COLO668 (cell line): ENCODE measurements around the gene TALDO1.

Experiments used
- DNase-seq: peaks from one replicate; lab custom pipeline; 2025; ENCODE audit not compliant: unreplicated experiment; lab: John Stamatoyannopoulos, UW

The TALDO1 gene

DNA sequence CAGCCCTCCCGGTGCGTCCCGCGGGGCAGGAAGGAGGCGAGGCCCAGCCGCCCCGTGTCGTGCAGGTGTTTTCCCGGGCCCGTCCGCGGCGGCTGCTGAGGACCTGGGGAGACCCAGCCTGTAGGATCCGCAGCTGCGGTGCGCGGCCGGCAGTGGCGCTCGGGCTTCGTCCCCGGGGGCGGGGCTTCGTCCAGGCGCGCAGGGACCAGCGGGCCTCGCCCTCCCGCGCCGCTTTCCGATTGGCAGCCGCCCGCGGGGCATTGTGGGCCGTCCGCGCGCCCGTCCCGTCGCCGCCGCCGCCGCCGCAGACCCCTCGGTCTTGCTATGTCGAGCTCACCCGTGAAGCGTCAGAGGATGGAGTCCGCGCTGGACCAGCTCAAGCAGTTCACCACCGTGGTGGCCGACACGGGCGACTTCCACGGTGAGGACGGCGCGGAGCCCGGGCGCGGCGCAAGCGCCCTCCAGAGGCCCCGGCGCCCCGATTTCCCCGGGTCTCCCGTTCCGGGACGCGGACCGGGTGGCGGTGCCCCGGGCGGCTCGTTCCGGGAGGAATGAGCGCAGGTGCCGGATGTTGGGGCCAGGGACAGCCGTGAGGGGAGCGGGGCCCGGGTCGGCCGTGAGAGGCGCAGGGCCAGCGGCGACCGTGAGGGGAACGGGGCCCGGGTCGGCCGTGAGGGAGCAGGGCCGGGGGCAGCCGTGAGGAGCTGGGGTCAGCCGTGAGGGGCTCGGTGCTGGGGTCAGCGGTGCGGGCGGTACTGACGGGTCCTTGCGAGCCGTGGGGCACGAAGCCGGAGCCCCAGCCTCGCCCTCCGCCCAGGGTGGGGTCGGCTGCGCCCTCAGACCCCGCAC, at the start of gene TALDO1:
TSS of gene TALDO1 (plus strand) at position 307 of the 849 bp plus-strand sequence. CDS start at position 325, 18 bp downstream.
- peak; percentile 82 for DNase-seq

DNA sequence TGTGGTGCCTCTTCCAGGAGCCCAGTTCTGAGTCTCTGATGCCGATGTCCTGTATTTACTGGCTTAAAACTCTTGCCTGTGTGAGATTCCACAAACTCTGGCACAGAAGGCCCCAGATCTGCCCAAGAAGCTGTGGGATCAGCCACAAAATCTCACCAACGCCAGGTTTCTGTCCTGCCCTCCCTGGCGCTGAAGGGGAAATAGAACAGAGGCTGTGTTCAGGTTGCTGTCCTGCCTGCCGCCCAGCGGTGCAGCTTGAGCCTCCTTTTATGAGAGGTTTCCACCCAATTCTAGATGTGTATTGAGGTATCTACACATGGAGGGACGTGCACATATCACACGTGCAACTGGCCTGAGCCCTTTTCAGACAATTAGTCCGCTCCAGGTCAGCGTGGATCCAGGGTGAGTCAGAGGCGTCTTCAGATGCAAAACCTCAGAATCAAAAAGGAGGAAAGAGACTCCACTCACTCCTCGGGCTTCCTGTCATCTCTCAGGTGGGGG, 49.4 kb upstream of the TALDO1 start:
- DNase-seq = no peak

- DNase-seq = no peak
Observed at GRCh38 chr11:698493-699115, 48.7 kb upstream of the TALDO1 start.

DNA sequence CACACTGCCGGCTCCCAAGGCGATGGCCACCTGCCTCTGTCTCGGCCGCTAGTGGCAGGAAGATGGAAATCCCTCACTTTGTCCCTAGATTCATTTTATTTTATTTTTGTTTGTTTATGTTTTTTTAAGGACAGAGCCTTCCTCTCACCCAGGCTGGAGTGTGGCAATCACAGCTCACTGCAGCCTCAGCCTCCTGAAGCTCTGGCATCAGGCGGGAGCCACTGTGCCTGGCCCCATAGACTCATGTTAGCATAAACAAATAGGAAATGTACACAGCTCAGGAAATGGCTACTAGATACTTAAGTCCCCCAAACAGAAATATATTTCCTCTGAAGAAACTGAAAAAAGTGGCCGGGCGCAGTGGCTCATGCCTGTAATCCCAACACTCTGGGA, 48.2 kb upstream of the TALDO1 start:
- DNase-seq = no peak

DNA sequence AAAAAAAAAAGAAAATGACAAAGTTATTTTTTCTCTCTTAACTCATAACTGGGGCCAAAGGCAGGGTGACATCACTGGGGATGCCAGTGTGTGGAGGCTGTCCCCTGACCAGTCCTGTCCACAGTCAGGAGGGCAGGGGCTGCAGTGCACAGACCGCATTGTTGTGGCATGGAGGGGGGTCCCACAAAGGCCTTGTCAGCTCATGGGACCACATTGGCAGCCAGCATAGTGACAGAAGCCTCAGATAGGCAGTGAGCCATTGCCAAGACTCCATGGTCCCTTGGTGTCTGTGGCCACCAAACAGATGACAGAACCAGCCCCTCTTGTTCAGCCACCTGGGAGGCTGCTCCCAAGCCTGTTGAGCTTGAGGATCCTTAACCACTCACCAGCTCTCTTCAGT, 47.5 kb upstream of the TALDO1 start:
- DNase-seq = no peak

DNA sequence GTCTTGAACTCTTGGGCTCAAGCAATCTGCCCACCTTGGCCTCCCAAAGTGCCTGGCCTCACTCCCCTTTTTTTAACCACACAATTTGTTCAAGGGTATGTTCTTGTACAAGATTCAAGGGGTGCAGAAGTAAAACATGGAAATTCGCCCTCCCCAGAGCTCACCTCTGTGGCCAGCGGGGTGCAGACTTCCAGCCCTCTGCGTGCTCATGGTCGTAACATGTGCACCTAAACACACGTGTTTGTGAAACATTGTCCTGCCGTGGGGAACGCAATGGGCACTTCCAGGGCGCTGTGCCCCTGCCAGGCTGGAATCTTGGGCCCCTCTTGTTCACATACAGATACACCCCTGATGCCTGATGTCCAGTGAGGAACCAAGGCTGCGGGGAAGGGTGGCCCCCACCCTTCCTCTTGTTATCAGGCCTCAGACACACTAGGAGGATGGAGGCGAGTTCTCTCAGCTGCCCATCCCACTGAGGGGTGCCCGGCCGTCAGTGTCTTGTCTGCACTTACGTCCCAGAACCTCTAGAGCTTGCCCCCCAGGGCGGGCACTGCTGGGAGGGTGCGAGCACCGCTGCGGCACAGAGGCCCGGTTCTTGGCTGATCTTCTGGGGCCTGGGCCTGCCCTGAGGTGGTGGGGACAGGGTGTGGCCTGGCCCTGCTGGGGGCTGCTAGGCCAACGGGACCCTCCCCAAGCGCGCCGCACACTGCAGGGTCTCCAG, 45.4 kb upstream of the TALDO1 start:
- DNase-seq = no peak

DNA sequence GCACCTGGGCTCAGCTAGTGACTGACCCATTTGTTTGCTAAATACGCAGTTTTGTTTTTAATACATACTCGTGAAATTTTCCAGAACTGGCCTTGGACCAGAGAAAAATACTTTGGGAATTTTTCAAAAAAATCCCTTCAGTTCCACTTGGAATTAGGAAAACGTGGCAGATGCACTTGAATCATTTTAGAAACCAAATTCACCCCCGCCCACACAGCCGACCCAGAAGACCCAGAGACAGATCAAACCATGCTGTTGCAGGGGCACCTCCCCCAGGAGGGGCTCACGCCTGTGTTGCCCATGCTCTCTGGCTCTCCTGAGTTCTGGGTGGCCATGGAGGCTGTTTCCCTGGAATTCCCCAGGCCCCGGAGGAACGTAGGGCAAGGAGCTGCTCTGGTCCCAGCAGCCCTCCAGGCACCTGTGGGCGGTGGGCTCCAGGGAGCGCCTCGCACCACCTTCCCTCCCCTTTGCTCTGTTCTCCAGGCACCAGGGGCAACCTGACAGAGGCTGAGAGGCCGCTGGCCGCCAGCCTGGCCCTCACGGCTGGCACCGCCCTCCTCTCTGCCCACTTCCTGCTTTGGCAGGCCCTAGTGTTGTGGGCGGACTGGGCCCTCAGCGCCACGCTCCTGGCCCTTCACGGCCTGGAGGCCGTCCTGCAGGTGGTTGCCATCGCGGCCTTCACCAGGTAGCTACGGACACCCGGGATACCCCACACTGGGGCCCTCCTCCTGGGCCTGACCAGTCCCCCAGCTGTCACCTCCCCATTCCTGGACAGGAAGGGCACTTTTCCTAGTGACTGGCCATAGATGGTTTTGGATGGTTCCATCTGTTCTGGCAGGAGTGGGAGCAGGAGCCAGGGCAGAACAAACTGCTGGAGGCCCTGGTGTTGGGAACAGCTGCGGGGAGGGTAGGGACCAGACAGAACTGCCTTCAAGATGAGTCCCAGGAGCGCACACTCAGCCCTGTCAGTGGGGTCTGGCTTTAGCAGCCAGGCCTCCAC, 44.5 kb upstream of the TALDO1 start:
- peak; percentile 32 for DNase-seq

- no peak for DNase-seq
Observed at GRCh38 chr11:703506-703905, 43.8 kb upstream of the TALDO1 start.

- DNase-seq = peak; percentile 14
Observed at GRCh38 chr11:704228-704674, 43.0 kb upstream of the TALDO1 start.

DNA sequence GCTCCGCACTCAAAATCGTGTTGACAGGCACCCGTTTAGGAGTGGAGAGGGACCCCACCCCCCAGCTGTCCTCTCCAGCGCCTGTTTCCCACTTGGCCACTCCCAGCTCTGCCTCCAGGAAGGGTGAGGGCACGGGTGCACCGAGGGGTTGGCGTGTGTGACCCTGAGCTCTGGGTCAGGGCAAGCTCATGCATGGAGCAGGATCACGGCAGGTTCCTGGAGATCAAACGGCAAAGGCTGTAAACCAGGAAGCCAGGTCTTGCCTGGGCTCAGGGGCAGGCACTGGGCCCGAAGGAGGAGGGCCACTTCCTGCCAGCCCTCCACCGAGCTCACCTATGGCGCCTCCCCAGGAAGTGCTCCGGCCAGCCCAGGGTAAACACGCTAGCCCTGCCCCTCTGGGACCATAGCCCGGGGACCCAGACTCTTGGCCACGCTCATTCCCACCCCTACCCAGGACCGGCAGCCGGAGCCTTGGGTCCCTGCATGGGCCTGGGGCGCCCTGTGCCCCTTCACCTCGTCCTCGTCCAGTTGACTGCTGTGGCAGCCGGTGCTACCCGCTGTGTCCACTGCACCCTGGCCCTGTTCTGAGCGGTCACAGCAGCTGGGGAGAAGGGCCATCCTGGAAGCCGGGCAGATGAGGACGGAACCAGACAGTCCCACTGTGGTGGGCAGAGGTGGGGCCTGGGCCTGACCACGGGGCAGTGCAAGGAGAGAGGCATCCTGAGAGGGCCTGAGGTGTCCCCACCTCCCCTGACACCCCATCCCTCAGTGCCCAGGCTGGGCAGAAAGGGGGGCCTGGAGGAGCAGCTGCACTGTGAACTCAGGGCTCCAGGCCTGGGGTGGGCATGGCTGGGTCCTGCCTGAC, 42.3 kb upstream of the TALDO1 start:
- peak; percentile 57 for DNase-seq

- peak; percentile 35 for DNase-seq
Observed at GRCh38 chr11:705646-706438, 41.4 kb upstream of the TALDO1 start, which contains the start of gene EPS8L2. Gene EPS8L2, plus strand, starts transcription at chr11:706231. Its CDS starts 3,177 bp downstream, at chr11:709408.

- DNase-seq = peak; percentile 2
Observed at GRCh38 chr11:706439-706956, 40.8 kb upstream of the TALDO1 start.

- DNase-seq = peak; percentile 11
Observed at GRCh38 chr11:706957-707816, 40.1 kb upstream of the TALDO1 start.

- DNase-seq = peak; percentile 11
Observed at GRCh38 chr11:707817-708420, 39.3 kb upstream of the TALDO1 start.

DNA sequence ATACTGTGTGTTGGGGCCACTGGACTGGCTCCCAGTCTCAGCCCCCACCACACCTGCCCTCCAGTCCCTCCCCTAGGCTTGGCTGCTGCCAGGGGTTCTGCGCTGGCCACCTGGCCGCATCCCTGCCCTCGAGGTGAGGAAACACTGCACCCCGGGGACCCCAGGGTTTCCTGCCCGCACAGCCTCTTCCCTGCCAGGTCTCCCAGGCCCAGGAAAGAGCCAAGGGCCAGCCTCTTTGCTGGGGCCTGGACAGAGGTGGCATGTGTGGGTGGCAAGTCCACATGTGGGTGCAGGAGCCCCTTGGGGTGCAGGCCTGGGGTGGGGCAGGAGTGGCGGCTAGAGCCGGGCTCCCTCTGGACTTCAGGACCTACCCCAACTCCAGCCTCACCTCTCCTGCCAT, 38.8 kb upstream of the TALDO1 start:
- peak; percentile 1 for DNase-seq

- peak; percentile 45 for DNase-seq
Observed at GRCh38 chr11:709109-709997, 37.9 kb upstream of the TALDO1 start.
